Panc1 (cell line): Measurements from ENCODE around the gene TMEM254. TPM values are rescaled to one million over a fixed set of nuclear protein-coding genes. Genes with fewer than 3 reads are reported as not detected.
"Not testable (repeated sequence)": the region's sequence is repeated elsewhere in the genome, so short reads cannot be mapped to it uniquely, and the experiment has no call there.

Source experiments
- ATAC-seq: fragments of 200-7000 bp; cut with Tn5 transposase; 2 replicates; pipeline ENCODE4 v1.9.1; 2020; ENCODE audit warnings: mild to moderate bottlenecking, moderate library complexity
- BruUV-seq: library from RNA; stranded (reverse); fragments of 400-500 nt; replicated peaks from 2 replicates; lab custom pipeline; 2021; lab: Mats Ljungman, UMichigan
- CTCF ChIA-PET: fragments of 300-600 bp; sonication (Branson Sonifier 250); formaldehyde crosslinking; loops from one replicate; lab custom pipeline; 2022; ENCODE audit warnings: antibody characterized with exemption; lab: Charles Lee
- POLR2A ChIA-PET: fragments of 300-600 bp; sonication (Branson Sonifier 250); formaldehyde crosslinking; loops from one replicate; lab custom pipeline; 2022; ENCODE audit warnings: antibody characterized with exemption; lab: Charles Lee
- DNase-seq: peaks from one replicate; pipeline ENCODE4 v3.0.0-alpha.2; 2010; ENCODE audit warnings: low read depth, low spot score
- H3K27ac ChIP-seq: 2 replicates; pipeline ENCODE4 v1.5.1; 2011; ENCODE audit warnings: mild to moderate bottlenecking, low read length, inconsistent platforms
- H3K27me3 ChIP-seq: fragments of 200-500 bp; sonication (Bioruptor generic); 2 replicates; pipeline ENCODE4 v1.6.0; 2014; ENCODE audit warnings: low read length, inconsistent platforms; ENCODE audit not compliant: control insufficient read depth, insufficient read depth
- H3K36me3 ChIP-seq: fragments of 200-500 bp; sonication (Bioruptor generic); 2 replicates; pipeline ENCODE4 v1.5.1; 2014; ENCODE audit warnings: inconsistent platforms, mild to moderate bottlenecking, low read length, moderate library complexity; ENCODE audit not compliant: control insufficient read depth, insufficient read depth
- H3K4me1 ChIP-seq: 2 replicates; pipeline ENCODE4 v1.5.1; 2011; ENCODE audit warnings: inconsistent platforms, mild to moderate bottlenecking, low read length, moderate library complexity; ENCODE audit not compliant: control insufficient read depth, insufficient read depth
- H3K4me3 ChIP-seq, 2 experiments: 2 replicates each; pipeline ENCODE4 v1.5.1; 2011 to 2012; ENCODE audit warnings: low read depth in 2 of 2, low read length in 2 of 2, mild to moderate bottlenecking in 2 of 2, inconsistent platforms in 1 of 2, moderate library complexity in 1 of 2
- H3K9me3 ChIP-seq: fragments of 200-500 bp; sonication (Bioruptor generic); 2 replicates; pipeline ENCODE4 v1.5.1; 2014; ENCODE audit warnings: low read depth, mild to moderate bottlenecking, inconsistent platforms, low read length, moderate library complexity; ENCODE audit not compliant: control insufficient read depth, insufficient read depth
- POLR2AphosphoS5 ChIP-seq: IDR thresholded peaks from 2 replicates; pipeline ENCODE4 v1.6.1; 2012; ENCODE audit warnings: mild to moderate bottlenecking, low read depth, low read length, moderate library complexity
- SIN3A ChIP-seq: IDR thresholded peaks from 2 replicates; pipeline ENCODE4 v1.6.1; 2012; ENCODE audit warnings: low read depth, mild to moderate bottlenecking, low read length, moderate library complexity, borderline replicate concordance; ENCODE audit not compliant: insufficient read depth
- TCF7L2 ChIP-seq: IDR thresholded peaks from 2 replicates; pipeline ENCODE4 v1.6.1; 2011; ENCODE audit warnings: mild to moderate bottlenecking, low read depth, low read length, inconsistent platforms
- in situ Hi-C: cut with HindIII; loops from 2 replicates; pipeline ENCODE4 v1.10.0; 2016; ENCODE audit warnings: low sequenced_read_pairs, low pct_unique_long_range_greater_than_20kb
- intact Hi-C: fragments of 100-400 bp; cut with micrococcal nuclease; formaldehyde crosslinking; loops from one replicate; pipeline ENCODE4 v1.10.0; 2022; ENCODE audit not compliant: unreplicated experiment
- total RNA-seq: library from RNA; stranded (reverse); gene quantifications from one replicate; pipeline ENCODE4 v1.2.1, GENCODE V29; 2021; ENCODE audit not compliant: unreplicated experiment
- TF ChIP-seq, protein P1 (sequence below): fragments of 450-650 bp; IDR thresholded peaks from 2 replicates; pipeline ENCODE4 v1.5.1; 2017; ENCODE audit warnings: mild to moderate bottlenecking
- TF ChIP-seq, protein P2 (sequence below), 2 experiments: IDR thresholded peaks; 2 replicates each; pipeline ENCODE4 v1.6.1; 2011 to 2012; ENCODE audit warnings: low read depth in 2 of 2, control low read depth in 1 of 2, low read length in 1 of 2, mild to moderate bottlenecking in 1 of 2, moderate library complexity in 1 of 2; ENCODE audit not compliant: insufficient read depth in 1 of 2

Gene TMEM254
- total RNA-seq, 1 experiment from 2014 or later: 28.8 TPM

DNA sequence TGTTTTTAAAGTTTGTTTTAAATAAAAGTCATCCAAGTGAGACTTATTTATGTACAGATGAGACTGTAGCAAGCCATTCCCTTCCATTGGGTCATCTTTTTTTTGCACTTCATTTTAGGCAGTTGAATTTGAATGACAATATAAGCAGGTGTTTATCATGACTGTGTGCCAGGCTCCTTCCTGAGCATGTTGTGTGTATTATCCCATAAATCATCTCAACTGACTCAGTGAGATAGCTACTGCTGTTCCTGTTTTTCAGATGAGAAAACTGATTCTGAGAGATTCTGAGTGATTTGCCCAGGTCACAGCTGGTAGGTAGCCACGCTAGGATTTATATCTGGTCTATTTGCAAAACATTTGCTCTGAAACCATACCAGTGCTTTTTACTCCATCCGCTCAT, 11.7 kb downstream of the TMEM254 start:
- DNase-seq (no peak), ATAC-seq (no peak)
- H3K36me3 ChIP-seq: no peaks in the 10 kb centered on the region
- TF ChIP-seq, protein P1, sequence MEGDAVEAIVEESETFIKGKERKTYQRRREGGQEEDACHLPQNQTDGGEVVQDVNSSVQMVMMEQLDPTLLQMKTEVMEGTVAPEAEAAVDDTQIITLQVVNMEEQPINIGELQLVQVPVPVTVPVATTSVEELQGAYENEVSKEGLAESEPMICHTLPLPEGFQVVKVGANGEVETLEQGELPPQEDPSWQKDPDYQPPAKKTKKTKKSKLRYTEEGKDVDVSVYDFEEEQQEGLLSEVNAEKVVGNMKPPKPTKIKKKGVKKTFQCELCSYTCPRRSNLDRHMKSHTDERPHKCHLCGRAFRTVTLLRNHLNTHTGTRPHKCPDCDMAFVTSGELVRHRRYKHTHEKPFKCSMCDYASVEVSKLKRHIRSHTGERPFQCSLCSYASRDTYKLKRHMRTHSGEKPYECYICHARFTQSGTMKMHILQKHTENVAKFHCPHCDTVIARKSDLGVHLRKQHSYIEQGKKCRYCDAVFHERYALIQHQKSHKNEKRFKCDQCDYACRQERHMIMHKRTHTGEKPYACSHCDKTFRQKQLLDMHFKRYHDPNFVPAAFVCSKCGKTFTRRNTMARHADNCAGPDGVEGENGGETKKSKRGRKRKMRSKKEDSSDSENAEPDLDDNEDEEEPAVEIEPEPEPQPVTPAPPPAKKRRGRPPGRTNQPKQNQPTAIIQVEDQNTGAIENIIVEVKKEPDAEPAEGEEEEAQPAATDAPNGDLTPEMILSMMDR: no peak
- BruUV-seq: no TSS peak
- H3K4me1 ChIP-seq: no peaks in the 10 kb centered on the region
- in situ Hi-C loops: no loop called here
- H3K4me3 ChIP-seq: no peak overlapping the region
- no peaks in the 10 kb centered on the region for H3K9me3 ChIP-seq
- ChIA-PET CTCF (no interaction called here), POLR2A (no interaction called here)
- no peaks in the 10 kb centered on the region for H3K27me3 ChIP-seq
- intact Hi-C loops: no loop called here
- no peak overlapping the region for H3K27ac ChIP-seq

DNA sequence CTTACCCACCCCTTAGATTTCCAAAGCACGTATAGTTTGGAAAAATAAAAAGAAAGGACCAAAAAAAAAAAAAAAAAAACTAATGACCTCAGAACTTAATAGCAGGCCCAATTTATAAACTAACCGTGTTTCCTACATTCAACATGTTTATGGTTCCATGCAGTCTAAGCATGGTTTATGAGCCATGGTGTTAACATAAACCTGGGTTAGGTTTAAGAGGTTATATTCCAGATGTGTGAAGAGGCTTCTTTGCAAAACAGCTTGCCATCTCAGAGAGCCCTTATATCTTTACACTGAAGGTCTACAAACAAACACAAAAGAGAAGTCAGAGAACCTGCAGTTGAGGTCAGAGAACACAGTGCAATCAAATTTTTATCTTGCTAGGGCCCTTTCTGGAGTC, 15.8 kb downstream of the TMEM254 start:
- H3K9me3 ChIP-seq: no peaks in the 10 kb centered on the region
- CTCF ChIA-PET: no interaction called here
- DNase-seq: no peak

DNA sequence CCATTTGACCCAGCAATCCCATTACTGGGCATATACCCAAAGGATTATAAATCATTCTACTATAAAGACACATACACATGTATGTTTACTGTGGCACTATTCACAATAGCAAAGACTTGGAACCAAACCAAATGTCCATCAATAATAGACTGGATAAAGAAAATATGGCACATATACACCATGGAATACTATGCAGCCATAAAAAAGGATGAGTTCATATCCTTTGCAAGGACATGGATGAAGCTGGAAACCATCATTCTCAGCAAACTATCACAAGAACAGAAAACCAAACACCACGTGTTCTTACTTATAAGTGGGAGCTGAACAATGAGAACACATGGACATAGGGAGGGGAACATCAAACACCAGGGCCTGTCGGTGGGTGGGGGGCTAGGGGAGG, 19.8 kb downstream of the TMEM254 start:
- intact Hi-C loops, in situ Hi-C loops, H3K27ac ChIP-seq, H3K4me1 ChIP-seq, POLR2A ChIA-PET, ATAC-seq, DNase-seq, BruUV-seq, H3K27me3 ChIP-seq, H3K9me3 ChIP-seq, H3K4me3 ChIP-seq, H3K36me3 ChIP-seq, CTCF ChIA-PET: not testable (repeated sequence)

More for the DNA sequence above, 15.8 kb downstream of the TMEM254 start:
- Histone ChIP-seq H3K4me3 (no peak overlapping the region), H3K27me3 (no peaks in the 10 kb centered on the region), H3K27ac (no peak overlapping the region), H3K36me3 (no peaks in the 10 kb centered on the region), H3K4me1 (no peaks in the 10 kb centered on the region)
- intact Hi-C loops: no loop called here
- BruUV-seq: no TSS peak
- POLR2A ChIA-PET: no interaction called here
- TF ChIP-seq, protein P2, sequence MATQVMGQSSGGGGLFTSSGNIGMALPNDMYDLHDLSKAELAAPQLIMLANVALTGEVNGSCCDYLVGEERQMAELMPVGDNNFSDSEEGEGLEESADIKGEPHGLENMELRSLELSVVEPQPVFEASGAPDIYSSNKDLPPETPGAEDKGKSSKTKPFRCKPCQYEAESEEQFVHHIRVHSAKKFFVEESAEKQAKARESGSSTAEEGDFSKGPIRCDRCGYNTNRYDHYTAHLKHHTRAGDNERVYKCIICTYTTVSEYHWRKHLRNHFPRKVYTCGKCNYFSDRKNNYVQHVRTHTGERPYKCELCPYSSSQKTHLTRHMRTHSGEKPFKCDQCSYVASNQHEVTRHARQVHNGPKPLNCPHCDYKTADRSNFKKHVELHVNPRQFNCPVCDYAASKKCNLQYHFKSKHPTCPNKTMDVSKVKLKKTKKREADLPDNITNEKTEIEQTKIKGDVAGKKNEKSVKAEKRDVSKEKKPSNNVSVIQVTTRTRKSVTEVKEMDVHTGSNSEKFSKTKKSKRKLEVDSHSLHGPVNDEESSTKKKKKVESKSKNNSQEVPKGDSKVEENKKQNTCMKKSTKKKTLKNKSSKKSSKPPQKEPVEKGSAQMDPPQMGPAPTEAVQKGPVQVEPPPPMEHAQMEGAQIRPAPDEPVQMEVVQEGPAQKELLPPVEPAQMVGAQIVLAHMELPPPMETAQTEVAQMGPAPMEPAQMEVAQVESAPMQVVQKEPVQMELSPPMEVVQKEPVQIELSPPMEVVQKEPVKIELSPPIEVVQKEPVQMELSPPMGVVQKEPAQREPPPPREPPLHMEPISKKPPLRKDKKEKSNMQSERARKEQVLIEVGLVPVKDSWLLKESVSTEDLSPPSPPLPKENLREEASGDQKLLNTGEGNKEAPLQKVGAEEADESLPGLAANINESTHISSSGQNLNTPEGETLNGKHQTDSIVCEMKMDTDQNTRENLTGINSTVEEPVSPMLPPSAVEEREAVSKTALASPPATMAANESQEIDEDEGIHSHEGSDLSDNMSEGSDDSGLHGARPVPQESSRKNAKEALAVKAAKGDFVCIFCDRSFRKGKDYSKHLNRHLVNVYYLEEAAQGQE (IDR thresholded peaks at IDR 0.05; ENCODE audit: insufficient read depth in 1 of 2, low read depth in 2 of 2, low read length in 1 of 2): no peak
- TF ChIP-seq SIN3A (no peak), TCF7L2 (no peak), POLR2AphosphoS5 (no peak)
- TF ChIP-seq, protein P1: no peak
- ATAC-seq: no peak
- in situ Hi-C loops: no loop called here

DNA sequence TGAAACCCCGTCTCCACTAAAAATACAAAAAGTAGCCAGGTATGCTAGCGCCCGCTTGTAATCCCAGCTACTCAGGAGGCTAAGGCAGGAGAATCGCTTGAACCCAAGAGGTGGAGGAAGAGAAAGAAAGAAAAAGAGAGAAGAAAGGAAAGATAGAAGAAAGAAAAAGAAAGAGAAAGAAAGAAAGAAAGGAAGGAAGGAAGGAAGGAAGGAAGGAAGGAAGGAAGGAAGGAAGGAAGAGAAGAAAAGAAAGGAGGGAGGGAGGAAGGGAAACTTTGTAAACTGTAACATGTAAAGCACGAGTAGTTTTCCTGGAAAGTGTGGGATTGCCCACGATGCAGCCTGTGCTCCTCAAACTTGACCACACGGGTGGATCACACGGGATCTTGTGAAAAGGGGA, 20.8 kb downstream of the TMEM254 start:
- H3K27me3 ChIP-seq, intact Hi-C loops, DNase-seq, BruUV-seq, H3K9me3 ChIP-seq, H3K36me3 ChIP-seq, H3K4me3 ChIP-seq, in situ Hi-C loops, ATAC-seq, POLR2A ChIA-PET, H3K4me1 ChIP-seq, H3K27ac ChIP-seq: not testable (repeated sequence)
- CTCF ChIA-PET: interaction anchor here (0.7 kb wide), 1 partner anchor 1808 kb away, joined by 16 read pairs; no protein-coding TSS in a partner anchor
